Stomach (tissue), 9 donors: Measurements from ENCODE around the gene TENM3. TPM values are rescaled to one million over a fixed set of nuclear protein-coding genes. Genes with fewer than 3 reads are reported as not detected.

Experiments used
- DNase-seq, 2 donors: peaks; one replicate each; pipeline versions ENCODE4 v3.0.0 to v3.0.0-alpha.2; 2013 to 2019
- H3K27ac ChIP-seq, 5 donors: fragments of 200-600 bp in 4 of 5; sonication (generic) in 4 of 5; one replicate each; pipeline ENCODE4 v1.5.1; 2013 to 2019; ENCODE audit warnings: mild to moderate bottlenecking in 1 of 5, moderate library complexity in 1 of 5
- H3K27me3 ChIP-seq, 3 donors: fragments of 200-600 bp; sonication (generic); one replicate each; pipeline ENCODE4 v1.5.1; 2017 to 2019; ENCODE audit warnings: mixed run types in 1 of 3
- H3K36me3 ChIP-seq, 4 donors: fragments of 200-600 bp; sonication (generic); 1 replicate in 3 of 4; 2 replicates in 1 of 4; pipeline ENCODE4 v1.5.1; 2016 to 2019
- H3K4me1 ChIP-seq, 4 donors: fragments of 200-600 bp; sonication (generic); one replicate each; pipeline ENCODE4 v1.5.1; 2016 to 2019
- H3K4me3 ChIP-seq, 4 donors: fragments of 200-600 bp; sonication (generic) in 3 of 4; one replicate each; pipeline ENCODE4 v1.5.1; 2016 to 2019; ENCODE audit warnings: mild to moderate bottlenecking in 1 of 4
- H3K9me3 ChIP-seq, 4 donors: fragments of 200-600 bp; sonication (generic); one replicate each; pipeline ENCODE4 v1.5.1; 2016 to 2019
- EP300 ChIP-seq: sonication (generic); formaldehyde crosslinking; IDR thresholded peaks from one replicate; pipeline ENCODE4 v1.6.1; 2017; ENCODE audit warnings: antibody characterized with exemption
- POLR2A ChIP-seq, 4 donors: fragments of 450-650 bp; IDR thresholded peaks; one replicate each; pipeline ENCODE4 v1.6.1; 2016; ENCODE audit warnings: antibody characterized with exemption in 4 of 4, control low read depth in 2 of 4, mild to moderate bottlenecking in 1 of 4, moderate library complexity in 1 of 4
- POLR2AphosphoS5 ChIP-seq, 3 donors: sonication (generic); formaldehyde crosslinking; IDR thresholded peaks; one replicate each; pipeline ENCODE4 v1.6.1; 2016; ENCODE audit warnings: antibody characterized with exemption in 3 of 3
- WGBS, 5 donors: extraction: QIAGEN DNeasy Blood & Tissue Kit in 3 of 5; methylation state at CpG; one replicate each; pipeline versions ENCODE4 v1.1.5 to v1.1.7; 2013 to 2018; 5-methylcytosine and 5-hydroxymethylcytosine counted together
- intact Hi-C: fragments of 100-400 bp; cut with DNase I; formaldehyde crosslinking; loops from one replicate; pipeline ENCODE4 v1.15.1; 2023; ENCODE audit warnings: low total_unique reads
- polyA plus RNA-seq, 3 donors: library from polyadenylated mRNA; stranded (reverse); fragments of 200-250 nt; gene quantifications; one replicate each; pipeline ENCODE4 v1.2.3, GENCODE V29; 2013
- total RNA-seq, 5 donors: library from RNA; depleted of rRNA; stranded (reverse); fragments of >200 nt; gene quantifications; one replicate each; pipeline versions ENCODE4 v1.1.0 to v1.2.3, GENCODE V29; 2014 to 2016
- TF ChIP-seq, protein P1 (sequence below), 7 experiments: fragments of 450-650 bp in 4 of 7; fragments of 200-600 bp in 3 of 7; sonication (generic) in 3 of 7; IDR thresholded peaks; one replicate each; pipeline ENCODE4 v1.5.1; 2016 to 2019; ENCODE audit warnings: antibody characterized with exemption in 7 of 7, control low read depth in 2 of 7, mild to moderate bottlenecking in 1 of 7
- donor health status: healthy with polysubstance abuse.
- donor health status: Bipolar disorder and iron deficiency.
- donor health status: healthy.

TENM3 gene
- total and polyA plus RNA-seq, 8 donors: under 0.01 to 8.3 (median 0.44) TPM

DNA sequence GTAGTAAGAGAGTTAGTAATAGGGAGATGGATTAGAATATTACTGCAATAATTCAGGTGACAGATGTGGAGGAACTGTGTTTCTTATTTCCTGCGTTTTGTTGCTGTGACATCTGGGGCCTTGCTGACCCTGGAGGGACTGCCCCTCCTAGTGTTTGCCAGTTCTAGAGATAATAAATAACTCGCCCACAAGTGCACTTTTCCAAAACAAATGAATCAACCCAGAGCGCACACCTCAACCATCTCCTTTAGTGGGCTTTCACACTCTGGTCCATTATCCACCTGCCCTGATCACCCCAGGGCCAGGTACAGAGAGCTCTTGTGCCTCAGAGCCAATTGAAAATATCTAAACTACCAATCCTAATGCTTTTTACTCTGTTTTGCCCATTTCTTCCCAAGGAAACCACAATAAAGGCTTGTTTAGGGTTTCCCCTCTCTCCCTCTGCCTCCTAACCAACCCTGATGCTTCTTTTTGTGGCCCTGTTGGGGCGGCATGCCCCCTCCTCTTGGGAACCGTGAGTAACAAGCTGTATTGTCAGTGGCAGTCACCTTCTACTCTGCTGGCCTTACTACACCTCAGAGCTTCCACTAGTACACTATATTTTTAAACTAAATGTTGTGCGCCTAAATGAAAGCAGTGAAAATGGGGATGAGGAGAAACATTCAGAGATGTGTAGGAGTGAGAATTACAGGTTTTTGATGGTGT lies 270.5 kb downstream of the TENM3 start:
- WGBS, 5 donors: 44 to 65% (median 55%) methylated on average over 6 of the region's 6 CpGs

DNA sequence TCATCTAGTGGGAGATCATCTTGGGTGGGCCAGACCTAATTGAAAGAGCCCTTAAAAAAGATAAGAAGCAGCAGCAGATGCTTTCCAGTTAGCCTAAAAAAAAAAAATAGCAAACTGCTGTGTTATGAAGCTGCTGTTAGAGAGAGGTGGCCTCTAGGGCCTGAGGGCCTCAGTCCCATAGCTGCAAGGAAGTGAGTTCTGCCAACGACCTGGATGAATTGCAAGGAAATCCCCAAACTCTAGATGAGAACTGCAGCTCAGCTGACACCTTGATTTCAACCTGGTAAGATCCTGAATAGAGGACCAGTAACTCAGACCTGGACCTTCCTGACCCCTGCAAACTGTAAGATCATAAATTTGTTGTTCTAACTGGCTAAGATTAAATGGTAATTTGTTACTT lies 275.2 kb downstream of the TENM3 start:
- Histone ChIP-seq H3K4me1 (no peaks in the 10 kb centered on the region), H3K36me3 (no peaks in the 10 kb centered on the region), H3K27ac (no peak overlapping the region), H3K4me3 (no peak overlapping the region), H3K9me3 (no peaks in the 10 kb centered on the region), H3K27me3 (no peaks in the 10 kb centered on the region)
- intact Hi-C loops: no loop called here
- TF ChIP-seq, protein P1, sequence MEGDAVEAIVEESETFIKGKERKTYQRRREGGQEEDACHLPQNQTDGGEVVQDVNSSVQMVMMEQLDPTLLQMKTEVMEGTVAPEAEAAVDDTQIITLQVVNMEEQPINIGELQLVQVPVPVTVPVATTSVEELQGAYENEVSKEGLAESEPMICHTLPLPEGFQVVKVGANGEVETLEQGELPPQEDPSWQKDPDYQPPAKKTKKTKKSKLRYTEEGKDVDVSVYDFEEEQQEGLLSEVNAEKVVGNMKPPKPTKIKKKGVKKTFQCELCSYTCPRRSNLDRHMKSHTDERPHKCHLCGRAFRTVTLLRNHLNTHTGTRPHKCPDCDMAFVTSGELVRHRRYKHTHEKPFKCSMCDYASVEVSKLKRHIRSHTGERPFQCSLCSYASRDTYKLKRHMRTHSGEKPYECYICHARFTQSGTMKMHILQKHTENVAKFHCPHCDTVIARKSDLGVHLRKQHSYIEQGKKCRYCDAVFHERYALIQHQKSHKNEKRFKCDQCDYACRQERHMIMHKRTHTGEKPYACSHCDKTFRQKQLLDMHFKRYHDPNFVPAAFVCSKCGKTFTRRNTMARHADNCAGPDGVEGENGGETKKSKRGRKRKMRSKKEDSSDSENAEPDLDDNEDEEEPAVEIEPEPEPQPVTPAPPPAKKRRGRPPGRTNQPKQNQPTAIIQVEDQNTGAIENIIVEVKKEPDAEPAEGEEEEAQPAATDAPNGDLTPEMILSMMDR (IDR thresholded peaks at IDR 0.05): no peak
- no peak for TF ChIP-seq POLR2A (IDR thresholded peaks at IDR 0.05)
- no peak for TF ChIP-seq EP300
- TF ChIP-seq POLR2AphosphoS5 (IDR thresholded peaks at IDR 0.05): no peak
- DNase-seq: no peak
- 3 to 29% (median 28%) methylated on average over 1 of the region's 1 CpG for WGBS, 5 donors

More for the DNA sequence above, 270.5 kb downstream of the TENM3 start:
- Histone ChIP-seq H3K27ac (peak overlapping the region in 1 of 5 donors; percentile 2), H3K27me3 (no peaks in the 10 kb centered on the region), H3K4me3 (no peak overlapping the region), H3K9me3 (no peaks in the 10 kb centered on the region), H3K36me3 (no peaks in the 10 kb centered on the region), H3K4me1 (no peaks in the 10 kb centered on the region)
- intact Hi-C loops: no loop called here
- TF ChIP-seq POLR2AphosphoS5 (IDR thresholded peaks at IDR 0.05) (no peak), POLR2A (IDR thresholded peaks at IDR 0.05) (no peak), EP300 (no peak)
- TF ChIP-seq, protein P1 (IDR thresholded peaks at IDR 0.05): no peak
- DNase-seq: no peak

DNA sequence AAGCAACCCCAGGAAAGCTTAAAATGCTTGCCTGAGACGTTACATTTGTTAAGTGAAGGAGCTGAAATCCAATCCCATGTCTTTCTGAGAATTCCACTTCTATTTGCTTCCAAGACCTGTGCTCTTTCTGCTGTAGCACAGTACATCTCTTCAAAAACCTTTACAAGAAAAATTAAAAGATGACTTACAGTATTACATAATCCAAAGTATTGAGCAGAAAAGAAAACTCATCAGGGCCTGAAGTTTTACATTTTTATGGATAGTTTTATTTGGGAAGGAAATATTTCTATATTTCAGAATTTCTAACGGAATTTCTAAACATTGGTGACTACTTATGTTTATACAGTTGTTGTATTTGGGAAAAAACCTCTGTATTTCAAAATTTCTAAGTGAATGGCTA lies 276.3 kb downstream of the TENM3 start:
- DNase-seq: no peak
- Histone ChIP-seq H3K27me3 (no peaks in the 10 kb centered on the region), H3K36me3 (no peaks in the 10 kb centered on the region), H3K4me1 (no peaks in the 10 kb centered on the region), H3K9me3 (no peaks in the 10 kb centered on the region), H3K27ac (no peak overlapping the region), H3K4me3 (no peak overlapping the region)
- TF ChIP-seq, protein P1 (IDR thresholded peaks at IDR 0.05): no peak
- no peak for TF ChIP-seq POLR2A (IDR thresholded peaks at IDR 0.05)
- no peak for TF ChIP-seq POLR2AphosphoS5 (IDR thresholded peaks at IDR 0.05)
- TF ChIP-seq EP300: no peak
- 38 to 53% (median 47%) methylated on average over 2 of the region's 2 CpGs for WGBS, 5 donors
- intact Hi-C loops: no loop called here

DNA sequence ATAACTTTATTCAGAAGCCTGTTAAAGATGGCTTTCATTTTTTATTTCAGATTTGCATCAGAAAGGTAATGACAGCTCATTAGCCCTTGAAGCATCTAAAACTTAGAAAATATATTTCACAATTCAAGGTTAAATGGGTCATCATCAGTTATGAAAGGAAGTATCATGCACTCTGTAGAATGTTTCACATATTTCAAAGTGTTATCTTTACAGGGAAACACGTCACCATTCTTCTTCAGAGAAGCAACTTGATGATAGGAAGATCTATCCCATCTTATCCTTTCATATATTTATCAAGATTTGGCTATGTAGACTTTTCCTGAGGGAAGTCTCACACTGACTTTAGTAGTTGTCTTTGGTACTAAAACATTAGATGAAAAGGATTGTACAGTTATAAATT lies 277.8 kb downstream of the TENM3 start:
- H3K9me3 ChIP-seq: no peaks in the 10 kb centered on the region
- DNase-seq: no peak
- H3K4me3 ChIP-seq: no peak overlapping the region
- no peaks in the 10 kb centered on the region for H3K27me3 ChIP-seq
- H3K4me1 ChIP-seq: no peaks in the 10 kb centered on the region
- WGBS, 5 donors: 14 to 43% (median 33%) methylated on average over 1 of the region's 1 CpG
- TF ChIP-seq POLR2A (IDR thresholded peaks at IDR 0.05) (no peak), POLR2AphosphoS5 (IDR thresholded peaks at IDR 0.05) (no peak), EP300 (no peak)
- TF ChIP-seq, protein P1 (IDR thresholded peaks at IDR 0.05): no peak
- H3K36me3 ChIP-seq: no peaks in the 10 kb centered on the region
- intact Hi-C loops: no loop called here
- no peak overlapping the region for H3K27ac ChIP-seq
